ENCODE measurements around the gene INPP5K.
"Not testable (repeated sequence)": the region's sequence is repeated elsewhere in the genome, so short reads cannot be mapped to it uniquely, and the experiment has no call there.

The INPP5K gene

DNA sequence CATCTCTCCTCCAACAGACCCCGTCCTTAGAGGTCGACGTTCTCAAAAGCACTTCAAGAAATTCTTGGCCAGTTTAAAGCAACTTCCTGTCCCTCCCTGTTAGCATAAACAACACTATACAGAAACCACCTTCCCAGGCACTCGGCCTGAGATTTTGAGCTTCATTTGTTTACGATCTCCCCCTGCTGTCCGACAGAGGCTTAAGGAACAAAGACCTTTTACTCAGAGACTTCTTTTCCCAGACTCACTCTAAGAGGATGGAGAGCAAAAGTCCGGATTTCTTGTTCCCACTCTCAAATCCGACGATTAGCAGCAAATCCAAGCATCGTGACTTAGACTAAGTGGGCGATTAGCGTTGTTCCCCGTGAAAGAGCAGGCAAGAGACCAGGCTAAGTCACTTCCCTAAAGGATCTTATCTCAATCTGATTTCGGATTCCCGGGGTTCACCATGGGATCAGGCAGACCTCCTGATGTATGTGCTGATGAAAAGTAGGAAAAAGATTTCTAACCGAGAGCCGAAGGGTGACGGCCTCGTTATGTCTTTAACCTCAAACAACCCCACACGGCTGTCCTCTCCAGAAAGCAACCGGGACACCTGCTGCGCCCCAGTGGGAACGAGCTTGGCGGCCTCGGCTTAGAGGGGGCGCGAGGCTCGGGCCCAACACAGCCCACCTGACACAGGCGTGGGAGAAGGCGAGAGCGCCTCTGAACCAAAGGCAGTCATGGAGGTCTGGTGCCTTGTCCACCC, 598 bp downstream of the INPP5K start:
- Histone ChIP-seq H3K4me1 (ENCODE audit: insufficient read depth, low read length) (peaks cover 42% of the 10 kb centered on the region), H3K9ac (ENCODE audit: low read length) (peak overlapping the region; percentile 77), H3K9me3 (ENCODE audit: low read length) (no peaks in the 10 kb centered on the region), H3K27ac (ENCODE audit: low read depth, low read length) (peak overlapping the region; percentile 94), H3K27me3 (ENCODE audit: control insufficient read depth in 1 of 2, insufficient read depth in 2 of 2, low read length in 2 of 2) (no peaks in the 10 kb centered on the region), H3K4me3 (ENCODE audit: low read depth in 1 of 2, low read length in 2 of 2) (peak overlapping the region; percentile 61 to 69), H3K36me3 (ENCODE audit: insufficient read depth, low read length) (peaks cover 37% of the 10 kb centered on the region)

DNA sequence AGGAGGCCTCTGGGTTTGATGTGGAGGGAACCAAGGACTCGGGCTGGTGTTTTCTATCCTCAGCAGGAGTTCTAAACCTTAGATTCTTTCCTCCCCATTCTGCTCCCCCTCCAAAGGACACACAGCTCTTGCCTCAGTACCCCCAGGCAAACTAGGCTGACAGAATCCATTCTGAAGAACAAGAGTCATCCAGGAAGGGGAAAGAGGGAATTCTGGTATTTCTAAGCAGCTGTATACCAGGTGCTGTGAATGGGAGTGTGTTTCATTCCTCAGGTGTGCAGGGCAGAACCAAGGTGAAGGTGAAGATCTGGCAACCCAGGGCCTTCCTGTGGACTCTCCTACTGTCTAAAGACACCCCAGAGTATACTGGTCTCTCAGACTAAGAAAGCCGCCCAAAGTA, 4.1 kb downstream of the INPP5K start:
- Histone ChIP-seq H3K27ac (ENCODE audit: low read depth, low read length) (peak overlapping the region; percentile 70), H3K9ac (ENCODE audit: low read length) (peak overlapping the region; percentile 46), H3K36me3 (ENCODE audit: insufficient read depth, low read length) (peaks cover 34% of the 10 kb centered on the region)

DNA sequence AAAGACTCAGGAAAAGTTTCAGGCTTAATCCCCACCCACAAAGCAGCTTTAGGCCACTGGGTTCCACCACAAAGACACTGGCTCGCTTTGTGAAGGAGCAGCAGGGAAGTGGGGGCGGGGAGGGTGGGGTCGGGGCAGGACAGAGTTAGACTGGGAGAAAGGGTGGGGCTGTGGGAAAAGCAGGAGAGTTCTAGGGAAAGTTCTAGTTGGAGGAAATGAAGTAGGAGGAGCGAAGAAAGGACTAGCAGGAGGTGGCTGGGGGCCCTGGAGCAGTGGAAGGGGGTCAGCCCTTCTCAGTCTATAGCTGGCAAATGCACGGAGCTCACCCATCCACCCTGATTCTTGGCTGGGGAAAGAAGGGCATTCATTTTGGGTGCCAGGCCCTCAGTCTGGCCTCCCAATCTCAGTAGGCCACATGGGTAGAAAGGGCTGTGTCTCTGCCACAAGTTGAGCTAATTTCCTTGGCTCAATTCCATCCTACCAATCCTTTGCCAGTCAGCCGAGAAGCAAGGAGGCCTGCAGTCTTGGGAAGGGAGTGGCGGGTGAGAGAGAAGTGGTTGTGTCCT, 4.6 kb downstream of the INPP5K start:
- no peak overlapping the region for H3K4me3 ChIP-seq (ENCODE audit: low read depth in 1 of 2, low read length in 2 of 2)
- peaks cover 36% of the 10 kb centered on the region for H3K36me3 ChIP-seq (ENCODE audit: insufficient read depth, low read length)
- H3K9ac ChIP-seq (ENCODE audit: low read length) = peak overlapping the region; percentile 46
- H3K9me3 ChIP-seq (ENCODE audit: low read length) = no peaks in the 10 kb centered on the region
- peaks cover 35% of the 10 kb centered on the region for H3K4me1 ChIP-seq (ENCODE audit: insufficient read depth, low read length)
- no peaks in the 10 kb centered on the region for H3K27me3 ChIP-seq (ENCODE audit: control insufficient read depth in 1 of 2, insufficient read depth in 2 of 2, low read length in 2 of 2)
- H3K27ac ChIP-seq (ENCODE audit: low read depth, low read length) = peak overlapping the region; percentile 70

More for the DNA sequence above, 4.1 kb downstream of the INPP5K start:
- no peak overlapping the region for H3K4me3 ChIP-seq (ENCODE audit: low read depth in 1 of 2, low read length in 2 of 2)
- no peaks in the 10 kb centered on the region for H3K27me3 ChIP-seq (ENCODE audit: control insufficient read depth in 1 of 2, insufficient read depth in 2 of 2, low read length in 2 of 2)
- H3K9me3 ChIP-seq (ENCODE audit: low read length) = no peaks in the 10 kb centered on the region
- peaks cover 35% of the 10 kb centered on the region for H3K4me1 ChIP-seq (ENCODE audit: insufficient read depth, low read length)

DNA sequence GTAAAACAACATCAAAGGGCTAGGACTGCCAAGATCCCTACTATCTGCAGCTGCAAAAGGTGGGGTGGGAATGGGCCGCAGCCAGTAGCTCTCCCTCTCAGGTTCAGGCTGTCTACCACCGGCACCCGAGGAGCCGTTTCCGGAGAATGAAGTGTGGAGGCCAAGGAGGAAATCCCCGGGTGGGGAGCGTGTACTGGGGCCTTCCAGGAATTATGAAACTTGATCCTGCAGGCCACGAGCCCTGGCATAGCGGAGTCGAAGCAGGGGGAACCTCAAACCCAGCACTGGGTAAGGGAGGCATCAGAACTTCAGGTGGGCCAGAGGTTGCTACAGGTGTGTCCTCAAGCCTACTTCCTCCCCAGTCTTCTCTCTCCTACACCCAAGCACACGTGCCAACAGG, 5.1 kb downstream of the INPP5K start:
- Histone ChIP-seq H3K4me3 (ENCODE audit: low read depth in 1 of 2, low read length in 2 of 2) (no peak overlapping the region), H3K9me3 (ENCODE audit: low read length) (no peaks in the 10 kb centered on the region), H3K36me3 (ENCODE audit: insufficient read depth, low read length) (peaks cover 42% of the 10 kb centered on the region), H3K9ac (ENCODE audit: low read length) (no peak overlapping the region), H3K4me1 (ENCODE audit: insufficient read depth, low read length) (peaks cover 35% of the 10 kb centered on the region), H3K27me3 (ENCODE audit: control insufficient read depth in 1 of 2, insufficient read depth in 2 of 2, low read length in 2 of 2) (no peaks in the 10 kb centered on the region), H3K27ac (ENCODE audit: low read depth, low read length) (peak overlapping the region; percentile 70)

DNA sequence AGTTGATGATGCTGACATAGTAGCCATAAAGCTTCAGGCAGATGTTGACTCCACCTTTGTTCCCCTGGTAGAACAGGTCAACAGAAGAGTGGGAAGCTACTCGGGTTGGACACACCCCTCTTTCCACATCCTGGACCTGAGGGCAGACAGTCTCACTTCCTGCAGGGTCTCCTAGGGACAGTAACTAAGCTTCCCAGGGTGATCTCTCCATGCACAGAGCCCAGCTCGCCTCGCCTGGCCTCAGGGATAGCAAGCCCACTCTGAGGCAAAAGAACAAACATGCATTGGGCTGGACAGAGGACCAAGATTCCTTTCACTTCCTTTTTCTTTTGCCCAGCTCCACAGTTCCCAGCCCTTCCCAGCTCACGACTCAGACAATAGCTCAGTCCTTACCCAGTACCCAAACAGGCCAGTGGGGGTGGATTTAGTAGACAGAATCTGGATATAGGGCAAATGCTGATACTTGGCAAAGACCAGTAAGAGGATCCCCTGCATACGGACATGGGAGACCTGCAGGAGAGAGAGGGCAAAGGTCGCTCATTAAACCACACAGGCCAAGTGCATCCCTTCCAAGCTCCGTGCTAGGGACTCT, 7.0 kb downstream of the INPP5K start:
- H3K36me3 ChIP-seq (ENCODE audit: insufficient read depth, low read length) = peaks cover 53% of the 10 kb centered on the region
- H3K4me1 ChIP-seq (ENCODE audit: insufficient read depth, low read length) = peaks cover 21% of the 10 kb centered on the region
- no peak overlapping the region for H3K27ac ChIP-seq (ENCODE audit: low read depth, low read length)
- H3K9me3 ChIP-seq (ENCODE audit: low read length) = no peaks in the 10 kb centered on the region
- no peaks in the 10 kb centered on the region for H3K27me3 ChIP-seq (ENCODE audit: control insufficient read depth in 1 of 2, insufficient read depth in 2 of 2, low read length in 2 of 2)
- H3K9ac ChIP-seq (ENCODE audit: low read length) = no peak overlapping the region
- no peak overlapping the region for H3K4me3 ChIP-seq (ENCODE audit: low read depth in 1 of 2, low read length in 2 of 2)

DNA sequence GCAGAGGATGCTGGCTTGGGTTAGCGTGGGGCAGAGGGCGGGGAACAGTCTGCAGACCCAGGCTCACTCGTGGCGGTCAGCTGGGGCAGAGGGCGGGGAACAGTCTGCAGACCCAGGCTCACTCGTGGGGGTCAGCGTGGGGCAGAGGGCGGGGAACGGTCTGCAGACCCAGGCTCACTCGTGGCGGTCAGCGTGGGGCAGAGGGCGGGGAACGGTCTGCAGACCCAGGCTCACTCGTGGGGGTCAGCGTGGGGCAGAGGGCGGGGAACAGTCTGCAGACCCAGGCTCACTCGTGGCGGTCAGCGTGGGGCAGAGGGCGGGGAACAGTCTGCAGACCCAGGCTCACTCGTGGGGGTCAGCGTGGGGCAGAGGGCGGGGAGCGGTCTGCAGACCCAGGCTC, 7.7 kb downstream of the INPP5K start:
- Histone ChIP-seq H3K4me1 (ENCODE audit: insufficient read depth, low read length) (peaks cover 19% of the 10 kb centered on the region), H3K36me3 (ENCODE audit: insufficient read depth, low read length) (peaks cover 55% of the 10 kb centered on the region)

DNA sequence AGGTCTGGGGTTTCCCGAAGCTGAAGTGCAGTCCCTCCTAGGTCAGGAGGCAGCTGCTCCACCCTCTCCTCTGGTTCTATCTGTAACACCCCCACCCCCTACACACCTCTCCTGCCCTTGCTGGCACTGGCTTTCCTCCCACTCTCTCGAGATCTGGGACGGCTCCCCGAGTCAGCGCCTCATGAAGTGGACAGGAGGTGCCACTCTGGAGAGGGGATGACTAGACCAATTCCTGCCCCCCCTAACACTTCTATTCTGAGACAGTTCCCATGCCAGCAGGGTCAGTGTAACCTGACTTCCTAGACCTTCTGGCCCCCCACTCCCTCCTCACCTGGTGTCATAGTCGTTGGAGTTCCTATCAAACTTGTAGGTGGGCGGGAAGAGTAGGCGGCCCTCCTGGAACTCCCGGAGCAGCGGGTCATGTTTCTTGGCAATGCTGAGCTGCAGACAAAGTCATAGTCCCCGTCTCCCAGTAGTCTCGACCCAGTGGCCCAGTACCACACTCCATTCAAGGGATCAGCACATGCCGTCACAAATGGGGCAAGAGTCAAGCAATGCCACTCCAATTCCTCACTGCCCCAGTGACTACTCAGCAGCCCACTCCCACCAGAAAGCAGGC, 9.7 kb downstream of the INPP5K start:
- no peaks in the 10 kb centered on the region for H3K9me3 ChIP-seq (ENCODE audit: low read length)
- H3K27me3 ChIP-seq (ENCODE audit: control insufficient read depth in 1 of 2, insufficient read depth in 2 of 2, low read length in 2 of 2) = no peaks in the 10 kb centered on the region
- no peak overlapping the region for H3K27ac ChIP-seq (ENCODE audit: low read depth, low read length)
- peaks cover 40% of the 10 kb centered on the region for H3K36me3 ChIP-seq (ENCODE audit: insufficient read depth, low read length)
- peaks cover 9% of the 10 kb centered on the region for H3K4me1 ChIP-seq (ENCODE audit: insufficient read depth, low read length)
- no peak overlapping the region for H3K9ac ChIP-seq (ENCODE audit: low read length)
- H3K4me3 ChIP-seq (ENCODE audit: low read depth in 1 of 2, low read length in 2 of 2) = no peak overlapping the region

More for the DNA sequence above, 7.7 kb downstream of the INPP5K start:
- not testable (repeated sequence) for H3K9me3 ChIP-seq (ENCODE audit: low read length); H3K27me3 ChIP-seq (ENCODE audit: control insufficient read depth in 1 of 2, insufficient read depth in 2 of 2, low read length in 2 of 2); H3K27ac ChIP-seq (ENCODE audit: low read depth, low read length); H3K9ac ChIP-seq (ENCODE audit: low read length); H3K4me3 ChIP-seq (ENCODE audit: low read depth in 1 of 2, low read length in 2 of 2)

DNA sequence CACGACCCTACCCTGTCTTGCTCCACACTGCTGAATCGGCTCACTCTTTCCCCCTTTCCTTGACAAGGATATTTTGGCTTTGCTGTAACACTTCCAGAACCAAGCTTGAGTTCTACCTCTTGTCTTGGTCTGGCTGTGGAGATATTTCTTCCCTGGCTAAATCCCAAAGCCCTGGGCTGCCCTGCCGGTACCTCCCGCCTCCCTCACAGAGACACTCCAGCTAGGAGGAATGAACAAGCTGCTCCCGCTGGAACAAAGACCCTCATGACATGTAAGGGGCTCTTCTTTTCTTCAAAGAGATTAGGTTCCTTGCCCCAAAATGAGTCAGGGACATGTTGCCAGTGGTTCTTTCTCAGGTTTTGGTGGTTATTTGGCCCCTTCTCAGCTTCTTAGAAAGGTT, 10.8 kb downstream of the INPP5K start:
- H3K9me3 ChIP-seq (ENCODE audit: low read length) = no peaks in the 10 kb centered on the region
- no peak overlapping the region for H3K9ac ChIP-seq (ENCODE audit: low read length)
- no peak overlapping the region for H3K27ac ChIP-seq (ENCODE audit: low read depth, low read length)
- H3K4me1 ChIP-seq (ENCODE audit: insufficient read depth, low read length) = no peaks in the 10 kb centered on the region
- no peak overlapping the region for H3K4me3 ChIP-seq (ENCODE audit: low read depth in 1 of 2, low read length in 2 of 2)
- H3K27me3 ChIP-seq (ENCODE audit: control insufficient read depth in 1 of 2, insufficient read depth in 2 of 2, low read length in 2 of 2) = no peaks in the 10 kb centered on the region
- peaks cover 40% of the 10 kb centered on the region for H3K36me3 ChIP-seq (ENCODE audit: insufficient read depth, low read length)

DNA sequence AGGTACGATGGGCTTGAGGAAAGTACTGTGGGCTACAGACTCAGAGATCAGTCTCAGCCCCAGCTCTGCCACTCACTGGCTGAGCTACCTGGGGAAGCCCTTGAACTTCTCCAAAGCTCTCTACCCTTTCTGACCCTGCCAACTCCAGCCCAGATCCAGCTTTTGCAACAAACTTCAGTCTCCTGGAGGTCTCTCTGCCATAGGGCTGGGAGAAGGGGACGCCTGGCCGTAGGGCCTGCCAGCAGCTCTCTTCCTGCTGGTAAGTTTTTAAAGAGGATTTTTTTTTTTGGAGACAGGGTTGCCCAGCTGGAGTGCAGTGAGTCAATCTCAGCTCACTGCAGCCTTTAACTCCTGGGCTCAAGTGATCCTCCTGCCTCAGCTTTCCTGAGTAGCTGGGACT, 11.5 kb downstream of the INPP5K start:
- no peaks in the 10 kb centered on the region for H3K27me3 ChIP-seq (ENCODE audit: control insufficient read depth in 1 of 2, insufficient read depth in 2 of 2, low read length in 2 of 2)
- H3K36me3 ChIP-seq (ENCODE audit: insufficient read depth, low read length) = peaks cover 39% of the 10 kb centered on the region
- no peak overlapping the region for H3K4me3 ChIP-seq (ENCODE audit: low read depth in 1 of 2, low read length in 2 of 2)
- no peak overlapping the region for H3K27ac ChIP-seq (ENCODE audit: low read depth, low read length)
- H3K9ac ChIP-seq (ENCODE audit: low read length) = no peak overlapping the region
- H3K9me3 ChIP-seq (ENCODE audit: low read length) = no peaks in the 10 kb centered on the region
- no peaks in the 10 kb centered on the region for H3K4me1 ChIP-seq (ENCODE audit: insufficient read depth, low read length)

DNA sequence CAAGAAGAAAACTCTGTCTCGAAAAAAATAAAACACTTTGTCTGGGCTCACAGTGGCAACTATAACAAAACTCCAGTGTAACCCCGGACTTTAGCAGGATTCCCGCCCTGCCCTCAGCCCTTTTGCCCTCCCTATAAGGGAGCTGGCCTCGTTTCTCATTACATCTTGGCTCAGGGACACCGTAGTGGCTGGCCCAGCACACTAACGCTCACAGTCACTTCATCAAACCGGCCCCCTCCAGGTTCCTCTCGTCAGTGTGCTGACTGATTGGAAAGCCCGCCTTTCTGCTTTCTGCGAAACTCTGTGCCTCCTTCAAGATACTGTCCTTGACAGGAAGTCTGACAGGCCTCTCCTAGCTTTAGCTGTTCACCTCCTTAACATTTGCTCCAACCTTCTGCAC, 12.7 kb downstream of the INPP5K start:
- Histone ChIP-seq H3K4me3 (ENCODE audit: low read depth in 1 of 2, low read length in 2 of 2) (no peak overlapping the region), H3K36me3 (ENCODE audit: insufficient read depth, low read length) (peaks cover 30% of the 10 kb centered on the region), H3K4me1 (ENCODE audit: insufficient read depth, low read length) (no peaks in the 10 kb centered on the region), H3K9me3 (ENCODE audit: low read length) (no peaks in the 10 kb centered on the region), H3K27ac (ENCODE audit: low read depth, low read length) (no peak overlapping the region), H3K9ac (ENCODE audit: low read length) (no peak overlapping the region), H3K27me3 (ENCODE audit: control insufficient read depth in 1 of 2, insufficient read depth in 2 of 2, low read length in 2 of 2) (no peaks in the 10 kb centered on the region)

DNA sequence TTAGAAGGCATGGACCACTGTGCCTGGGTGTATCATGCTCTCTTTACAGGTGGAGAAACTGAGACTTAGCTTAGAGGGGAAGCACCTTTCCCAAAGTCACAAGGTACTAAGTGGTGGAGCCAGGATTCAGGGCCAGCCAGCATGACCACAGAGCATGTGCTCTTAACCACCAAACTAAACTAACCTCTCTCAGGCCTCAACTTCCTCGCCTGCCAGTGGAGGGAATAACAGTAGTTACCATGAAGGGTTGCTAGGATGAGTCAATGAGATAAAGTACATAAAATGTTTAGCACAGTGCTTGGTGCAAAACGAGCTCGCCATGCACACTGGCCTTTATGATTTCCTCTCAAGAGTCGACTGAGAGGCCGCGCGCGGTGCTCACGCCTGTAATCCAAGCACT, 17.5 kb downstream of the INPP5K start:
- no peak overlapping the region for H3K9ac ChIP-seq (ENCODE audit: low read length)
- no peaks in the 10 kb centered on the region for H3K27me3 ChIP-seq (ENCODE audit: control insufficient read depth in 1 of 2, insufficient read depth in 2 of 2, low read length in 2 of 2)
- H3K36me3 ChIP-seq (ENCODE audit: insufficient read depth, low read length) = peaks cover 26% of the 10 kb centered on the region
- no peaks in the 10 kb centered on the region for H3K9me3 ChIP-seq (ENCODE audit: low read length)
- no peak overlapping the region for H3K4me3 ChIP-seq (ENCODE audit: low read depth in 1 of 2, low read length in 2 of 2)
- H3K4me1 ChIP-seq (ENCODE audit: insufficient read depth, low read length) = peaks cover 29% of the 10 kb centered on the region
- no peak overlapping the region for H3K27ac ChIP-seq (ENCODE audit: low read depth, low read length)
